ENCODE data around the gene SYT5. TPM values are rescaled to one million over a fixed set of nuclear protein-coding genes. Genes with fewer than 3 reads are reported as not detected.

SYT5 gene
- total and polyA plus RNA-seq, 9 of the 15 experiments (the other 6 are each of a cell fraction or from before 2014, with no cell fraction given): 1.3 to 20.9 (median 8.8) TPM

DNA sequence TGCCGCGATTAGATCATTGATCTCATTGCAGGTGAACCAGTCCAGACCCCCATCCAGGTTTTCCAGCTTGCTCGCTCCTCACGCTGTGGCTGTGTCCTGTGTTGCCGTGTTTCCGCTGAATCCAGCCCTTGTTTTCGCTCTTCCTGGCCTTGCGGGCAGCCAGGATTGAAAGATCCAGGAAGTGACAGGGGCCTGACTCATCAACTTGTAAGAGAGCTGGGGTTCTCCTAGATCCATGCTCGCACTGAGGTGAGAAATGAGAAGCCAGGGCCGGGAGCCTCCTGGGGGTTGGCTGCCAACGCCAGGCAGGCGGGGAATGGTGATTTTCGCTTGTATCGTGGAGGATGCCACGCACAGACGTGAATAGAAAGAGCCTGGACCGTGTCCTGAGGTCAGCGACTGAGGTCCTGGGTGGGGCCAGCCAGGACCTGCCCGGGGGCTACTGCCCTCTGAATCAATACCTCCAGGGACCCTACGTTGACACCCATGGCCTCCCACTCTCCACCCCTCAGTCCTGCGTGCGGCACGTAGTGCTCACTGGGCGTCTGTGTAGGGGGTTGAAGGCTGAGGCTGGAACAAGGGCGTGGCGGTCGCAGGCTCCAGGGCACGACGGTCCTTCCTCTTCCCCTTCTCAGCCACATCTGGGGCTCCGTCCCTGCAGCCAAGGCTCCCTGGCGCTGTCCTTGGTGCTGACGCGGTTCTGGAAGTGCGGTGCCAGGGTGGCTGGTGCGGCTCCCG, 36.5 kb upstream of the SYT5 start (continued):
- TF ChIP-seq, protein P1, sequence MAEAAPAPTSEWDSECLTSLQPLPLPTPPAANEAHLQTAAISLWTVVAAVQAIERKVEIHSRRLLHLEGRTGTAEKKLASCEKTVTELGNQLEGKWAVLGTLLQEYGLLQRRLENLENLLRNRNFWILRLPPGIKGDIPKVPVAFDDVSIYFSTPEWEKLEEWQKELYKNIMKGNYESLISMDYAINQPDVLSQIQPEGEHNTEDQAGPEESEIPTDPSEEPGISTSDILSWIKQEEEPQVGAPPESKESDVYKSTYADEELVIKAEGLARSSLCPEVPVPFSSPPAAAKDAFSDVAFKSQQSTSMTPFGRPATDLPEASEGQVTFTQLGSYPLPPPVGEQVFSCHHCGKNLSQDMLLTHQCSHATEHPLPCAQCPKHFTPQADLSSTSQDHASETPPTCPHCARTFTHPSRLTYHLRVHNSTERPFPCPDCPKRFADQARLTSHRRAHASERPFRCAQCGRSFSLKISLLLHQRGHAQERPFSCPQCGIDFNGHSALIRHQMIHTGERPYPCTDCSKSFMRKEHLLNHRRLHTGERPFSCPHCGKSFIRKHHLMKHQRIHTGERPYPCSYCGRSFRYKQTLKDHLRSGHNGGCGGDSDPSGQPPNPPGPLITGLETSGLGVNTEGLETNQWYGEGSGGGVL (CRISPR knock-in tag; IDR thresholded peaks at IDR 0.05): no peak
- TF ChIP-seq MTF1 (CRISPR knock-in tag; IDR thresholded peaks at IDR 0.05; ENCODE audit: borderline replicate concordance): no peak
- TF ChIP-seq, protein P2, sequence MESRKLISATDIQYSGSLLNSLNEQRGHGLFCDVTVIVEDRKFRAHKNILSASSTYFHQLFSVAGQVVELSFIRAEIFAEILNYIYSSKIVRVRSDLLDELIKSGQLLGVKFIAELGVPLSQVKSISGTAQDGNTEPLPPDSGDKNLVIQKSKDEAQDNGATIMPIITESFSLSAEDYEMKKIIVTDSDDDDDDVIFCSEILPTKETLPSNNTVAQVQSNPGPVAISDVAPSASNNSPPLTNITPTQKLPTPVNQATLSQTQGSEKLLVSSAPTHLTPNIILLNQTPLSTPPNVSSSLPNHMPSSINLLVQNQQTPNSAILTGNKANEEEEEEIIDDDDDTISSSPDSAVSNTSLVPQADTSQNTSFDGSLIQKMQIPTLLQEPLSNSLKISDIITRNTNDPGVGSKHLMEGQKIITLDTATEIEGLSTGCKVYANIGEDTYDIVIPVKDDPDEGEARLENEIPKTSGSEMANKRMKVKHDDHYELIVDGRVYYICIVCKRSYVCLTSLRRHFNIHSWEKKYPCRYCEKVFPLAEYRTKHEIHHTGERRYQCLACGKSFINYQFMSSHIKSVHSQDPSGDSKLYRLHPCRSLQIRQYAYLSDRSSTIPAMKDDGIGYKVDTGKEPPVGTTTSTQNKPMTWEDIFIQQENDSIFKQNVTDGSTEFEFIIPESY (CRISPR knock-in tag; IDR thresholded peaks at IDR 0.05): peak; percentile 81
- TF ChIP-seq FOXK1 (CRISPR knock-in tag; IDR thresholded peaks at IDR 0.05; ENCODE audit: borderline replicate concordance): peak; percentile 95
- TF ChIP-seq SMARCC2 (IDR thresholded peaks at IDR 0.05; ENCODE audit: low read depth): no peak
- TF ChIP-seq, protein P3, sequence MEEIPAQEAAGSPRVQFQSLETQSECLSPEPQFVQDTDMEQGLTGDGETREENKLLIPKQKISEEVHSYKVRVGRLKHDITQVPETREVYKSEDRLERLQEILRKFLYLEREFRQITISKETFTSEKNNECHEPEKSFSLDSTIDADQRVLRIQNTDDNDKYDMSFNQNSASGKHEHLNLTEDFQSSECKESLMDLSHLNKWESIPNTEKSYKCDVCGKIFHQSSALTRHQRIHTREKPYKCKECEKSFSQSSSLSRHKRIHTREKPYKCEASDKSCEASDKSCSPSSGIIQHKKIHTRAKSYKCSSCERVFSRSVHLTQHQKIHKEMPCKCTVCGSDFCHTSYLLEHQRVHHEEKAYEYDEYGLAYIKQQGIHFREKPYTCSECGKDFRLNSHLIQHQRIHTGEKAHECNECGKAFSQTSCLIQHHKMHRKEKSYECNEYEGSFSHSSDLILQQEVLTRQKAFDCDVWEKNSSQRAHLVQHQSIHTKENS (CRISPR knock-in tag; IDR thresholded peaks at IDR 0.05): no peak
- TF ChIP-seq ZNF41 (CRISPR knock-in tag; conservative IDR thresholded peaks at IDR 0.05): no peak
- peak in 2 of 3 experiments; percentile 74 to 79 for TF ChIP-seq YY1 (IDR thresholded peaks at IDR 0.05; ENCODE audit: borderline replicate concordance in 1 of 3, control insufficient read depth in 1 of 3, extremely low read depth in 1 of 3, insufficient read depth in 3 of 3, insufficient read length in 1 of 3, insufficient replicate concordance in 2 of 3, low read depth in 1 of 3, low read length in 2 of 3)
- TF ChIP-seq, protein P4, sequence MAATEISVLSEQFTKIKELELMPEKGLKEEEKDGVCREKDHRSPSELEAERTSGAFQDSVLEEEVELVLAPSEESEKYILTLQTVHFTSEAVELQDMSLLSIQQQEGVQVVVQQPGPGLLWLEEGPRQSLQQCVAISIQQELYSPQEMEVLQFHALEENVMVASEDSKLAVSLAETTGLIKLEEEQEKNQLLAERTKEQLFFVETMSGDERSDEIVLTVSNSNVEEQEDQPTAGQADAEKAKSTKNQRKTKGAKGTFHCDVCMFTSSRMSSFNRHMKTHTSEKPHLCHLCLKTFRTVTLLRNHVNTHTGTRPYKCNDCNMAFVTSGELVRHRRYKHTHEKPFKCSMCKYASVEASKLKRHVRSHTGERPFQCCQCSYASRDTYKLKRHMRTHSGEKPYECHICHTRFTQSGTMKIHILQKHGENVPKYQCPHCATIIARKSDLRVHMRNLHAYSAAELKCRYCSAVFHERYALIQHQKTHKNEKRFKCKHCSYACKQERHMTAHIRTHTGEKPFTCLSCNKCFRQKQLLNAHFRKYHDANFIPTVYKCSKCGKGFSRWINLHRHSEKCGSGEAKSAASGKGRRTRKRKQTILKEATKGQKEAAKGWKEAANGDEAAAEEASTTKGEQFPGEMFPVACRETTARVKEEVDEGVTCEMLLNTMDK (IDR thresholded peaks at IDR 0.05; ENCODE audit: borderline replicate concordance, insufficient read depth, low read depth, low read length, poor library complexity, severe bottlenecking): no peak
- no peak for TF ChIP-seq ZNF124 (CRISPR knock-in tag; IDR thresholded peaks at IDR 0.05)
- peak; percentile 69 for TF ChIP-seq SETDB1 (IDR thresholded peaks at IDR 0.05; ENCODE audit: low read length)
- peak; percentile 38; the same call in 1 of the 2 replicates for TF ChIP-seq RFX1 (IDR thresholded peaks at IDR 0.05)
- TF ChIP-seq, protein P5, sequence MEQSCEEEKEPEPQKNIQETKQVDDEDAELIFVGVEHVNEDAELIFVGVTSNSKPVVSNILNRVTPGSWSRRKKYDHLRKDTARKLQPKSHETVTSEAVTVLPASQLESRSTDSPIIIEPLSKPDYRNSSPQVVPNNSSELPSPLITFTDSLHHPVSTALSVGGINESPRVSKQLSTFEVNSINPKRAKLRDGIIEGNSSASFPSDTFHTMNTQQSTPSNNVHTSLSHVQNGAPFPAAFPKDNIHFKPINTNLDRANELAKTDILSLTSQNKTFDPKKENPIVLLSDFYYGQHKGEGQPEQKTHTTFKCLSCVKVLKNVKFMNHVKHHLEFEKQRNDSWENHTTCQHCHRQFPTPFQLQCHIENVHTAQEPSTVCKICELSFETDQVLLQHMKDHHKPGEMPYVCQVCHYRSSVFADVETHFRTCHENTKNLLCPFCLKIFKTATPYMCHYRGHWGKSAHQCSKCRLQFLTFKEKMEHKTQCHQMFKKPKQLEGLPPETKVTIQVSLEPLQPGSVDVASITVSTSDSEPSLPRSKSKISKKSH (CRISPR knock-in tag; IDR thresholded peaks at IDR 0.05): no peak
